ENCODE results near the gene FAM98C. TPM values are rescaled to one million over a fixed set of nuclear protein-coding genes. Genes with fewer than 3 reads are reported as not detected.

The FAM98C gene
- total and polyA plus RNA-seq, 2 experiments from 2014 or later = 13.8 to 27.3 TPM

GRCh38 chr19:38391911-38392464 lies 10.9 kb upstream of the FAM98C start:
- H3K27me3 ChIP-seq (replicated peaks; ENCODE audit: insufficient read depth) = no peaks in the 10 kb centered on the region
- no peaks in the 10 kb centered on the region for H3K9me2 ChIP-seq (ENCODE audit: insufficient read depth)
- H2AFZ ChIP-seq = no peak overlapping the region
- no peak overlapping the region for H3K4me2 ChIP-seq (ENCODE audit: unreplicated experiment)
- H3K27ac ChIP-seq = no peak overlapping the region
- 0 out of 2 replicates have a peak, but pooled peaks cover 10% of the 10 kb centered on the region for H3F3A ChIP-seq (ENCODE audit: insufficient read depth)
- no peak for DNase-seq
- in situ Hi-C loops (cut with MboI) = no loop called here
- no peaks in the 10 kb centered on the region for H4K20me1 ChIP-seq (ENCODE audit: insufficient read depth)
- no peaks in the 10 kb centered on the region for H3K36me3 ChIP-seq (ENCODE audit: low read depth)
- no peaks in the 10 kb centered on the region for H3K9me3 ChIP-seq (ENCODE audit: low read depth)
- WGBS, 2 experiments (ENCODE audit: low coverage in 1 of 2, low lambda C conversion rate in 2 of 2, missing lambda C conversion rate in 2 of 2) = 38 to 42% methylated on average over 8 of the region's 8 CpGs
- TF ChIP-seq EZH2phosphoT487 (IDR thresholded peaks at IDR 0.05; ENCODE audit: insufficient read depth, low read depth) (no peak), EZH2 (IDR thresholded peaks at IDR 0.05; ENCODE audit: insufficient read depth, poor library complexity, severe bottlenecking) (no peak)
- peaks cover 14% of the 10 kb centered on the region for H3K4me1 ChIP-seq (ENCODE audit: insufficient read depth)
- no peak overlapping the region for H3K4me3 ChIP-seq
- H3K79me2 ChIP-seq (ENCODE audit: insufficient read depth) = no peaks in the 10 kb centered on the region
- H3K9ac ChIP-seq = no peak overlapping the region

- in situ Hi-C loops (cut with MboI) = no loop called here
- WGBS, 2 experiments (ENCODE audit: low coverage in 1 of 2, low lambda C conversion rate in 2 of 2, missing lambda C conversion rate in 2 of 2) = 57 to 67% methylated on average over 6 of the region's 6 CpGs
These were observed 10.1 kb upstream of the FAM98C start for GRCh38 chr19:38392707-38393308.

DNA sequence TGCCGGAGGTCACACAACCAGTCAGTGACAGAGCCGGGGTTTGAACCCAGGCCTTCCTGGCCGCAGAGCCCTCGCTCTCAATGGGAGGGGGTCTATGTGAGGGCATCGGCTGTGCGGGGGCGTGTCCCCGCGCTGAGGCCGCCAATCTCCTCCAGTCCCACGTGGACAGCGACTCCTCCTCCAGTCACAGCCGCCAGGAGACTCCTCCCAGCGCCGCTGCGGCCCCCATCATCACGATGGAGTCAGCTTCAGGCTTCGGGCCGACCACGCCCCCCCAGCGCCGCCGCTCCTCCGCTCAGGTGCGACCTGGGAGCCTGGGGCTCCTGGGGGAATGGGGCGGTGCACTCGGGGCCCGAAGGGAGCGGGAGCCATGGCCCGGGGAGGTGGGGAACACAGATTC lies 8.4 kb upstream of the FAM98C start:
- H3K9me3 ChIP-seq (ENCODE audit: low read depth) = no peaks in the 10 kb centered on the region
- in situ Hi-C loops (cut with MboI) = no loop called here
- WGBS, 2 experiments (ENCODE audit: low coverage in 1 of 2, low lambda C conversion rate in 2 of 2, missing lambda C conversion rate in 2 of 2) = 38 to 40% methylated on average over 30 of the region's 30 CpGs
- DNase-seq = peak; percentile 37
- no peaks in the 10 kb centered on the region for H3K79me2 ChIP-seq (ENCODE audit: insufficient read depth)
- H4K20me1 ChIP-seq (ENCODE audit: insufficient read depth) = no peaks in the 10 kb centered on the region
- H3K4me1 ChIP-seq (ENCODE audit: insufficient read depth) = peaks cover 14% of the 10 kb centered on the region
- TF ChIP-seq EZH2phosphoT487 (IDR thresholded peaks at IDR 0.05; ENCODE audit: insufficient read depth, low read depth) (no peak), EZH2 (IDR thresholded peaks at IDR 0.05; ENCODE audit: insufficient read depth, poor library complexity, severe bottlenecking) (no peak)
- no peaks in the 10 kb centered on the region for H3K36me3 ChIP-seq (ENCODE audit: low read depth)
- H2AFZ ChIP-seq = no peak overlapping the region
- no peaks in the 10 kb centered on the region for H3K9me2 ChIP-seq (ENCODE audit: insufficient read depth)
- H3K9ac ChIP-seq = no peak overlapping the region
- H3K27me3 ChIP-seq (replicated peaks; ENCODE audit: insufficient read depth) = no peaks in the 10 kb centered on the region
- no peak overlapping the region for H3K4me2 ChIP-seq (ENCODE audit: unreplicated experiment)
- 0 out of 2 replicates have a peak, but pooled peaks cover 10% of the 10 kb centered on the region for H3F3A ChIP-seq (ENCODE audit: insufficient read depth)
- no peak overlapping the region for H3K27ac ChIP-seq
- H3K4me3 ChIP-seq = no peak overlapping the region

More at GRCh38 chr19:38392707-38393308, 10.1 kb upstream of the FAM98C start:
- no peaks in the 10 kb centered on the region for H3K36me3 ChIP-seq (ENCODE audit: low read depth)
- H3K4me2 ChIP-seq (ENCODE audit: unreplicated experiment) = no peak overlapping the region
- TF ChIP-seq EZH2phosphoT487 (IDR thresholded peaks at IDR 0.05; ENCODE audit: insufficient read depth, low read depth) = no peak
- TF ChIP-seq EZH2 (IDR thresholded peaks at IDR 0.05; ENCODE audit: insufficient read depth, poor library complexity, severe bottlenecking) = no peak
- no peaks in the 10 kb centered on the region for H3K9me2 ChIP-seq (ENCODE audit: insufficient read depth)
- H3K9ac ChIP-seq = no peak overlapping the region
- H3K27ac ChIP-seq = no peak overlapping the region
- no peaks in the 10 kb centered on the region for H4K20me1 ChIP-seq (ENCODE audit: insufficient read depth)
- H3K4me3 ChIP-seq = no peak overlapping the region
- H3F3A ChIP-seq (ENCODE audit: insufficient read depth) = 0 out of 2 replicates have a peak, but pooled peaks cover 10% of the 10 kb centered on the region
- H3K4me1 ChIP-seq (ENCODE audit: insufficient read depth) = peaks cover 14% of the 10 kb centered on the region
- H2AFZ ChIP-seq = no peak overlapping the region
- no peaks in the 10 kb centered on the region for H3K9me3 ChIP-seq (ENCODE audit: low read depth)
- no peaks in the 10 kb centered on the region for H3K27me3 ChIP-seq (replicated peaks; ENCODE audit: insufficient read depth)
- DNase-seq = peak; percentile 80
- no peaks in the 10 kb centered on the region for H3K79me2 ChIP-seq (ENCODE audit: insufficient read depth)

DNA sequence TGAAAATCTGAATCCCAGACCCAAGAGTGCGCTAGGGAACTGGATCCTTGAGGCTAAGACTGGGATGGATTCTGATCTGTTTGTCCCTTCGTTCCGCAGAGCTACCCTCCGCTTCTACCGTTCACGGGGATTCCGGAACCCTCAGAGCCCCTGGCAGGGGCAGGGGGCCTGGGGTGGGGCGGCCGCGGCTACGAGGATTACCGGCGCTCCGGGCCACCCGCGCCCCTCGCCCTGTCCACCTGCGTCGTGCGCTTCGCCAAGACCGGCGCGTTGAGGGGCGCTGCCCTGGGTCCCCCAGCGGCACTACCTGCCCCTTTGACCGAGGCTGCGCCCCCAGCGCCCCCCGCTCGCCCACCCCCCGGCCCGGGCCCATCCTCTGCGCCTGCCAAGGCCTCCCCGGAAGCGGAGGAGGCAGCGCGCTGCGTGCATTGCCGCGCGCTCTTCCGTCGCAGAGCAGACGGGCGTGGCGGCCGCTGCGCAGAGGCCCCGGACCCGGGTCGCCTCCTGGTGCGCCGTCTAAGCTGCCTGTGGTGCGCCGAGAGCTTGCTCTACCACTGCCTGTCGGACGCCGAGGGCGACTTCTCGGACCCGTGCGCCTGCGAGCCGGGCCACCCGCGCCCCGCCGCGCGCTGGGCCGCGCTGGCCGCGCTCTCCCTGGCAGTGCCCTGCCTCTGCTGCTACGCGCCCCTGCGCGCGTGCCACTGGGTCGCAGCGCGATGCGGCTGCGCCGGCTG lies 7.3 kb upstream of the FAM98C start:
- Histone ChIP-seq H3K27me3 (replicated peaks; ENCODE audit: insufficient read depth) (no peaks in the 10 kb centered on the region), H3K4me1 (ENCODE audit: insufficient read depth) (peaks cover 14% of the 10 kb centered on the region), H4K20me1 (ENCODE audit: insufficient read depth) (no peaks in the 10 kb centered on the region), H3K36me3 (ENCODE audit: low read depth) (no peaks in the 10 kb centered on the region), H3K27ac (no peak overlapping the region), H2AFZ (no peak overlapping the region), H3K9me3 (ENCODE audit: low read depth) (no peaks in the 10 kb centered on the region), H3K9ac (no peak overlapping the region), H3K9me2 (ENCODE audit: insufficient read depth) (no peaks in the 10 kb centered on the region), H3F3A (ENCODE audit: insufficient read depth) (0 out of 2 replicates have a peak, but pooled peaks cover 10% of the 10 kb centered on the region), H3K4me3 (no peak overlapping the region), H3K4me2 (ENCODE audit: unreplicated experiment) (no peak overlapping the region), H3K79me2 (ENCODE audit: insufficient read depth) (no peaks in the 10 kb centered on the region)
- in situ Hi-C loops (cut with MboI) = no loop called here
- DNase-seq = no peak
- WGBS, 2 experiments (ENCODE audit: low coverage in 1 of 2, low lambda C conversion rate in 2 of 2, missing lambda C conversion rate in 2 of 2) = 48 to 58% methylated on average over 47 to 86 of the region's 86 CpGs
- TF ChIP-seq EZH2phosphoT487 (IDR thresholded peaks at IDR 0.05; ENCODE audit: insufficient read depth, low read depth) = no peak
- TF ChIP-seq EZH2 (IDR thresholded peaks at IDR 0.05; ENCODE audit: insufficient read depth, poor library complexity, severe bottlenecking) = no peak

All from GM23248 (cell line).